OCI-LY3 (cell line): ENCODE results near the gene NFIC.
A peak's percentile ranks its signal among the peaks of the same experiment; 100 is the strongest.

Experiments
- H2AFZ ChIP-seq: fragments of 200-600, 300-600 bp; shearing (Covaris generic); 2 replicates; pipeline ENCODE4 v1.6.0; 2014; ENCODE audit warnings: antibody characterized with exemption, low read depth, low read length
- H3K27ac ChIP-seq: fragments of 200-600, 300-600 bp; sonication (generic); 2 replicates; pipeline ENCODE4 v1.5.1; 2014; ENCODE audit warnings: mild to moderate bottlenecking, low read length, moderate library complexity, mixed read lengths
- H3K27me3 ChIP-seq: fragments of 200-600, 300-600 bp; sonication (generic); 2 replicates; pipeline ENCODE4 v1.6.1; 2014; ENCODE audit warnings: low read depth, low read length, mixed read lengths
- H3K36me3 ChIP-seq: fragments of 200-600, 300-600 bp; sonication (generic); replicated peaks from 2 replicates; pipeline ENCODE3; 2014; ENCODE audit warnings: low read depth, low read length, mixed read lengths
- H3K4me1 ChIP-seq: fragments of 300-600, 200-600 bp; sonication (generic); 2 replicates; pipeline ENCODE4 v1.6.1; 2014; ENCODE audit warnings: low read length, mixed read lengths
- H3K4me2 ChIP-seq: fragments of 200-600, 300-600 bp; sonication (generic); 2 replicates; pipeline ENCODE4 v1.6.1; 2014; ENCODE audit warnings: low read length, mixed read lengths
- H3K4me3 ChIP-seq: fragments of 300-600, 200-600 bp; sonication (generic); 2 replicates; pipeline ENCODE4 v1.5.1; 2014; ENCODE audit warnings: antibody characterized with exemption, mild to moderate bottlenecking, low read length, moderate library complexity
- H3K79me2 ChIP-seq: fragments of 300-600, 200-600 bp; shearing (Covaris generic); 2 replicates; pipeline ENCODE4 v1.6.1; 2014; ENCODE audit warnings: mild to moderate bottlenecking, low read length, mixed read lengths
- H3K9ac ChIP-seq: fragments of 300-600, 200-600 bp; shearing (Covaris generic); 2 replicates; pipeline ENCODE4 v1.6.0; 2014; ENCODE audit warnings: mild to moderate bottlenecking, low read length, moderate library complexity
- H3K9me3 ChIP-seq: fragments of 200-600, 300-600 bp; shearing (Covaris generic); 2 replicates; pipeline ENCODE4 v1.6.1; 2014; ENCODE audit warnings: low read length, mixed read lengths; ENCODE audit not compliant: insufficient read depth
- H4K20me1 ChIP-seq: fragments of 200-600, 300-600 bp; sonication (generic); 2 replicates; pipeline ENCODE4 v1.6.1; 2016; ENCODE audit warnings: low read length, mixed read lengths; ENCODE audit not compliant: insufficient read depth
- EZH2phosphoT487 ChIP-seq: fragments of 200-600 bp; shearing (Covaris generic); IDR thresholded peaks from 2 replicates; pipeline ENCODE4 v1.6.1; 2018; ENCODE audit warnings: antibody characterized with exemption, mixed run types, low read depth
- TF ChIP-seq, protein P1 (sequence below): fragments of 200-600, 300-600 bp; sonication (generic); IDR thresholded peaks from 2 replicates; pipeline ENCODE4 v1.5.1; 2014; ENCODE audit warnings: antibody characterized with exemption, low read length, low read depth

The NFIC gene

DNA sequence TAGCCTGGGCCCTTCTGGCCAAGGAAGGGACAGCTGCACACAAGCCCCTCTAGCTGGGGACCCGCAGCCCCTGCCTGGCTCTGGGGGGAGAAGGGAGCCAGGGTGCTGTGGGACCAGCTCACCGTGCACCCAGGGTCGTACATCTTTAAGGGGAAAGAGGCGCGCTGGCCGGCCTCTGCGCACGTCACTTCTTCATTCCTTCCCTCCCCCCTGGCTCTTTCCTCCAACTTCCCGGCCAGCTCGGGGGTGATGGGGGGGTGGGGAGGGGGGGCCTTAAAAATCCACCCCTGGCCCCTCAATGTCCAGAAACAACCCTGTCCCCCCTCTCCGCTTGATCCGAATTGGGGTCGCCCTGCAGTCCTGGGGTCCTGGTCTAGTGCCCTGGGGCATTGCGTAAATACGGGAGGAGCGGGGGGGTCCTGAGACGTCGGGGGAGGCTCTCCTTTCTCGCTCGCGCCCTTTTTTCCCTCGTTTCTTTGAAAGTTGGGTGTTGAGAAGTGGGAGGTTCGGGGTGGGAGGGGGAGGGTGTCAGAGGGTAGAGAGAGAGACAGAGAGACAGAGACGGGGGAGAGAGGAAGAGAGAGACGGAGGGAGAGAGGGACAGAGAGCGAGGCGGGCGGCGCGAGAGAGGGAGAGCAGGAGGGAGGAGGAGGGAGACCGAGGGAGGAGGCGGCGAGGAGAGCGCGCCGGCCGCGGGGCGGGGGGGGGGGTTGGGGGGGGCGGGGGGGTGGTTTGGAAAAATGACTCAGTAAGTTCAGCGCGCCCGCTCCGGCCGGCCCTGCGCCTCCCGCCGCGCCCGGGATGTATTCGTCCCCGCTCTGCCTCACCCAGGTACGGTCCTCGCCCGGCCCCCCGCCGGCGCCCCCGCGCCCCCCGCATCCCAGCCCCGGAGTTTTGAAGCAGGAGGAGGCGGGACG lies at the start of gene NFIC:
Gene NFIC (plus strand): TSS at position 748 of the 917 bp plus-strand sequence. CDS start 54 bp downstream, at position 802.
- TF ChIP-seq, protein P1, sequence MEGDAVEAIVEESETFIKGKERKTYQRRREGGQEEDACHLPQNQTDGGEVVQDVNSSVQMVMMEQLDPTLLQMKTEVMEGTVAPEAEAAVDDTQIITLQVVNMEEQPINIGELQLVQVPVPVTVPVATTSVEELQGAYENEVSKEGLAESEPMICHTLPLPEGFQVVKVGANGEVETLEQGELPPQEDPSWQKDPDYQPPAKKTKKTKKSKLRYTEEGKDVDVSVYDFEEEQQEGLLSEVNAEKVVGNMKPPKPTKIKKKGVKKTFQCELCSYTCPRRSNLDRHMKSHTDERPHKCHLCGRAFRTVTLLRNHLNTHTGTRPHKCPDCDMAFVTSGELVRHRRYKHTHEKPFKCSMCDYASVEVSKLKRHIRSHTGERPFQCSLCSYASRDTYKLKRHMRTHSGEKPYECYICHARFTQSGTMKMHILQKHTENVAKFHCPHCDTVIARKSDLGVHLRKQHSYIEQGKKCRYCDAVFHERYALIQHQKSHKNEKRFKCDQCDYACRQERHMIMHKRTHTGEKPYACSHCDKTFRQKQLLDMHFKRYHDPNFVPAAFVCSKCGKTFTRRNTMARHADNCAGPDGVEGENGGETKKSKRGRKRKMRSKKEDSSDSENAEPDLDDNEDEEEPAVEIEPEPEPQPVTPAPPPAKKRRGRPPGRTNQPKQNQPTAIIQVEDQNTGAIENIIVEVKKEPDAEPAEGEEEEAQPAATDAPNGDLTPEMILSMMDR = no peak
- no peak for TF ChIP-seq EZH2phosphoT487
- H3K9me3 ChIP-seq = no peaks in the 10 kb centered on the region
- H3K36me3 ChIP-seq = no peaks in the 10 kb centered on the region
- H3K27me3 ChIP-seq = no peaks in the 10 kb centered on the region
- H4K20me1 ChIP-seq = peaks cover 20% of the 10 kb centered on the region
- peak within 1 kb of the TSS; percentile 99 for H3K9ac ChIP-seq
- peaks cover 53% of the 10 kb centered on the region for H3K4me1 ChIP-seq
- peak within 1 kb of the TSS; percentile 98 for H3K4me2 ChIP-seq
- no peak within 1 kb of the TSS for H2AFZ ChIP-seq
- H3K4me3 ChIP-seq = peak within 1 kb of the TSS; percentile 90
- H3K79me2 ChIP-seq = peaks cover 84% of the 10 kb centered on the region
- H3K27ac ChIP-seq = peak within 1 kb of the TSS; percentile 83

DNA sequence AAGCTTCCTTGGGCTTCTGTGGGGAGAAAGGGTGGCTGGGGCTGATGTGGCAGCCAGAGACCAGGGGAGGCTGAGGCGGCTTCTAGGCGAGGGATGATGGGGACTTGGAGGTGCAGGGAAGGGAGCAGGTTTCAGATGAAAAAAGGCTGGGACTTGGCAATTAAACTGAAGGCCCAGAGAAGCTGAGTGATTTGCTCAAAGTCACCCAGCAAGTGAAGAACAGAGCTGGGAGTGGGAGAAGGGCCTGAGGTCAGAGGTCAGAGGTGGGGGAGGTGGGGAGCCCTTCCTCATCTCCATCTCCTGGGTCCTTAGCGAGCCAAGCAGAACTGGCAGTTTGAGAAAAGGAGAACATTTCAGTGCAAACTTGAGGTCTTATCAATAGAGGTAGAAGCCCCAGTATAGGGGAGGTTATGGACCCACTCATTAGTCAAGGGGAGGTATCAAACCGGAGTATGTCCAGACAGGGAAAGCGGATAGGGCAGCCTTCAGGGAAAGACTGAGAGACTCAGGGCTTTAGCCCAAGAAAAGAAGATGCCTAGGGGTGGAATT lies 49.6 kb upstream of the NFIC start:
- Histone ChIP-seq H2AFZ (no peak overlapping the region), H3K4me2 (no peak overlapping the region), H3K9me3 (no peaks in the 10 kb centered on the region), H3K36me3 (no peaks in the 10 kb centered on the region), H3K27me3 (no peaks in the 10 kb centered on the region), H3K4me3 (no peak overlapping the region), H3K27ac (no peak overlapping the region), H3K4me1 (no peaks in the 10 kb centered on the region), H3K9ac (no peak overlapping the region), H3K79me2 (no peaks in the 10 kb centered on the region), H4K20me1 (no peaks in the 10 kb centered on the region)
- TF ChIP-seq EZH2phosphoT487 = no peak
- TF ChIP-seq, protein P1 = no peak

DNA sequence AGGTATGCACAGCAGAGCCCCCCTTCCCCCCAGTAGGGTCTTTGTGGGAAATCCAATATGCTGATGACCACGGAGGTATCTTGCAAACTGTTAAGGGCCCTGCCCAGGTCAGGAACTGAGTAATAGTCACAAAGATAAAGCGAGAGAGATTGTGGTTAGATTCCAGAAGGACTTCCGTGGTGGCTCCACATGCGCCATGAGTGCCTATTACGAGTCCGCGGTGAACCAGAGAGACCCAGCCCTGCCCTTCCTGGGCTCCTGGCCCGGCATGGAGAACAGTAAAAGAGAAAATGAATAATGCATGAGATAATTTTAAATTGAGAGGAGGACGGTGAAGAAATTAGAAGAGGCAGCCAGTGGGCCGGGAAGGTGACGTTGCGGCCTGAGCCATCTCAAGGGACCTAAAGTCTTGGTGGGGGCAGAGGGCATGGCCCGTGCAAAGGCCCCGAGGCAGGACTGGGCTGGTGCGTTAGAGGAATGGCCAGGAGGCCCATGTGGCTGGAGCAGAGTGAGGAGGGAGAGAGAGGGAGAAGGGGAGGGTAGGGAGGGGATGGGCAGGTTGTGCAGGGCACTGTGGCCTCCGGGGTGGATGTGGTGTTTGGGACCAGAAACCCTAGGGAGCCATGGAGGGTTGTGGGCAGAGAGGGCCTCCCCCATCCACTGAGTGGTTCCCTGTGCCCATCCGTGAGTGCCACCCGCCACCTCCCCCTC lies 46.6 kb upstream of the NFIC start:
- Histone ChIP-seq H3K27me3 (no peaks in the 10 kb centered on the region), H3K27ac (no peak overlapping the region), H3K9ac (no peak overlapping the region), H3K4me1 (no peaks in the 10 kb centered on the region), H3K9me3 (no peaks in the 10 kb centered on the region), H3K4me2 (no peak overlapping the region), H2AFZ (no peak overlapping the region), H4K20me1 (no peaks in the 10 kb centered on the region), H3K36me3 (no peaks in the 10 kb centered on the region), H3K4me3 (no peak overlapping the region), H3K79me2 (no peaks in the 10 kb centered on the region)
- TF ChIP-seq EZH2phosphoT487 = no peak
- TF ChIP-seq, protein P1 = no peak

DNA sequence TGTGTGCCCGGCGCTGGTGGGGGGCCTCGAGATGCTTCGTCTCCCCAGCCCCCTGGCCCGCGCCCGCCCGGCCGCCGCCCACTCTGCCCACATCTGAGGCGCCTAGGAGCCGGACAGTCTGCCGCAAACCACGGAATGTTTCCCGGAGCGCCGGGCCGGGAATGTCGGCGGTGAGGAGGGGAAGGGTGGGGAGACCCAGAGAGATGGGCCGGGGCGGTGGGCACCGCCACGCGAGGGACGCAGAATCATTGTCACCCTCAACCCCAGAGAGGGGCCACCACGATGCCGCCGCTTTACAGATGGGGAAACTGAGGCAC lies 46.1 kb upstream of the NFIC start:
- H3K9me3 ChIP-seq = no peaks in the 10 kb centered on the region
- no peaks in the 10 kb centered on the region for H3K27me3 ChIP-seq
- no peaks in the 10 kb centered on the region for H3K4me1 ChIP-seq
- H3K4me2 ChIP-seq = no peak overlapping the region
- no peak overlapping the region for H3K27ac ChIP-seq
- no peak overlapping the region for H3K4me3 ChIP-seq
- no peak overlapping the region for H2AFZ ChIP-seq
- H3K9ac ChIP-seq = no peak overlapping the region
- TF ChIP-seq, protein P1 = no peak
- no peak for TF ChIP-seq EZH2phosphoT487
- H3K36me3 ChIP-seq = no peaks in the 10 kb centered on the region
- H3K79me2 ChIP-seq = no peaks in the 10 kb centered on the region
- H4K20me1 ChIP-seq = no peaks in the 10 kb centered on the region
